CD4-positive, alpha-beta T cell (primary cell): ENCODE measurements around the gene BBS4. TPM values are rescaled to one million over a fixed set of nuclear protein-coding genes. Genes with fewer than 3 reads are reported as not detected.

Experiments
- ATAC-seq: fragments of 200-7000 bp; cut with Tn5 transposase; one replicate; pipeline ENCODE4 v1.10.0; 2022; ENCODE audit warnings: mild to moderate bottlenecking; ENCODE audit not compliant: poor library complexity
- CTCF ChIA-PET: fragments of 350-600 bp; sonication (Branson Sonifier 250); formaldehyde crosslinking; loops from one replicate; lab custom pipeline; 2021; ENCODE audit warnings: antibody characterized with exemption, inconsistent platforms; lab: Charles Lee
- POLR2A ChIA-PET: fragments of 350-600 bp; sonication (Branson Sonifier 250); formaldehyde crosslinking; loops from one replicate; lab custom pipeline; 2021; ENCODE audit warnings: antibody characterized with exemption, inconsistent platforms; lab: Charles Lee
- DNase-seq, 14 experiments: peaks; one replicate each; pipeline ENCODE4 v3.0.0-alpha.2; 2013 to 2020; ENCODE audit warnings: mixed read lengths in 2 of 14
- H3K27ac ChIP-seq, 2 donors: one replicate each; pipeline versions ENCODE4 v1.5.1 to v1.7.0; 2013; ENCODE audit warnings: low read length in 2 of 2, low read depth in 1 of 2, mild to moderate bottlenecking in 1 of 2
- H3K27me3 ChIP-seq, 2 experiments: 1 replicate in 1 of 2; 2 replicates in 1 of 2; pipeline versions ENCODE4 v1.6.1 to v1.7.0; 2013; ENCODE audit warnings: low read length in 2 of 2, control low read depth in 1 of 2, mild to moderate bottlenecking in 1 of 2, moderate library complexity in 1 of 2; ENCODE audit not compliant: insufficient read depth in 2 of 2, control insufficient read depth in 1 of 2
- H3K36me3 ChIP-seq: one replicate; pipeline ENCODE4 v1.6.1; 2013; ENCODE audit warnings: low read length, control low read depth; ENCODE audit not compliant: insufficient read depth
- H3K4me1 ChIP-seq: one replicate; pipeline ENCODE4 v1.6.1; 2013; ENCODE audit warnings: low read length, control low read depth; ENCODE audit not compliant: insufficient read depth
- H3K4me3 ChIP-seq: one replicate; pipeline ENCODE4 v1.5.1; 2013; ENCODE audit warnings: mild to moderate bottlenecking, low read length, moderate library complexity
- H3K9me3 ChIP-seq, 2 experiments: 1 replicate in 1 of 2; 2 replicates in 1 of 2; pipeline versions ENCODE4 v1.6.1 to v1.7.0; 2013; ENCODE audit warnings: low read length in 2 of 2, mild to moderate bottlenecking in 2 of 2, control low read depth in 1 of 2, moderate library complexity in 1 of 2; ENCODE audit not compliant: control insufficient read depth in 1 of 2, insufficient read depth in 1 of 2
- H3K27ac Mint-ChIP-seq: one replicate; pipeline ENCODE4 v1.8.0; 2020; ENCODE audit warnings: mixed read lengths
- H3K27me3 Mint-ChIP-seq: one replicate; pipeline ENCODE4 v1.8.0; 2021; ENCODE audit warnings: mixed read lengths
- H3K36me3 Mint-ChIP-seq: one replicate; pipeline ENCODE4 v1.8.0; 2021; ENCODE audit warnings: low read depth, mixed read lengths
- H3K4me1 Mint-ChIP-seq: one replicate; pipeline ENCODE4 v1.8.0; 2021; ENCODE audit warnings: low read depth, mixed read lengths
- H3K4me3 Mint-ChIP-seq: one replicate; pipeline ENCODE4 v1.8.0; 2020; ENCODE audit warnings: mild to moderate bottlenecking, mixed read lengths
- H3K9me3 Mint-ChIP-seq: one replicate; pipeline ENCODE4 v1.8.0; 2020; ENCODE audit warnings: mixed read lengths
- CTCF ChIP-seq: fragments of 200-600 bp; IDR thresholded peaks from one replicate; pipeline ENCODE4 v1.8.0; 2022; ENCODE audit warnings: antibody characterized with exemption, mild to moderate bottlenecking
- intact Hi-C, 2 experiments: fragments of 100-400 bp; cut with DNase I in 1 of 2; cut with micrococcal nuclease in 1 of 2; formaldehyde crosslinking; loops; one replicate each; pipeline versions ENCODE4 v1.15.1 to v1.9.0; 2023 to 2025; cut with DNase I, micrococcal nuclease
- total RNA-seq, 174 experiments: library from RNA in 2 of 174; stranded (reverse) in 2 of 174; gene quantifications; one replicate each; pipeline ENCODE4 v1.2.3 and lab custom pipeline; 2021 to 2026

Gene BBS4
- total RNA-seq, 2 experiments from 2014 or later: 8.6 to 12.8 TPM

- Histone ChIP-seq H3K4me3 (no peak overlapping the region), H3K36me3 (no peaks in the 10 kb centered on the region), H3K27ac (no peak overlapping the region), H3K9me3 (no peaks in the 10 kb centered on the region), H3K27me3 (no peaks in the 10 kb centered on the region), H3K4me1 (peaks cover 32% of the 10 kb centered on the region)
- Mint-ChIP-seq H3K36me3 (peaks cover 15% of the 10 kb centered on the region), H3K9me3 (no peaks in the 10 kb centered on the region), H3K4me1 (peaks cover 21% of the 10 kb centered on the region), H3K27ac (no peak overlapping the region), H3K27me3 (no peaks in the 10 kb centered on the region), H3K4me3 (no peak overlapping the region)
- CTCF ChIA-PET: no interaction called here
- intact Hi-C loops: loop anchor here in 1 of 2 experiments (2.0 to 10.0 kb wide), 2 partner anchors 193 to 293 kb away; no protein-coding TSS in a partner anchor
- DNase-seq (no peak), ATAC-seq (no peak)
- POLR2A ChIA-PET: no interaction called here
- no peak for TF ChIP-seq CTCF
Observed at GRCh38 chr15:72787526-72787925, 101.5 kb downstream of the BBS4 start.

Other genes with a start within 250 kb of the BBS4 start
- 100 to 1,000 TPM; 281 to 283 TPM for gene ARIH1, start 211.9 kb upstream of the BBS4 start, total RNA-seq
- under 1 TPM in 1 of 2 experiments, not detected in 1; 0.22 TPM for gene GOLGA6B, start 31.5 kb upstream of the BBS4 start, total RNA-seq
- under 1 TPM in 1 of 2 experiments, not detected in 1; 0.28 TPM for gene HIGD2B, start within 50 bp of the BBS4 start, total RNA-seq
- 10 to 100 TPM; 88.8 to 92.5 TPM for gene ADPGK, start 97.6 kb downstream of the BBS4 start, total RNA-seq